HG02840 (cell line): ENCODE results near the gene AOC2.
"Not testable (repeated sequence)": the region's sequence is repeated elsewhere in the genome, so short reads cannot be mapped to it uniquely, and the experiment has no call there.

Experiments
- ATAC-seq: cut with Tn5 transposase; IDR thresholded peaks from one replicate; pipeline ENCODE4 v1.9.1; 2021; ENCODE audit warnings: mild to moderate bottlenecking, moderate library complexity, moderate number of reproducible peaks; ENCODE audit not compliant: unreplicated experiment, low FRiP score

AOC2 gene

GRCh38 chr17:42830971-42831370 is 13.4 kb upstream of the AOC2 start:
- no peak for ATAC-seq

GRCh38 chr17:42832213-42832933 is 12.0 kb upstream of the AOC2 start:
- ATAC-seq = peak; percentile 16

GRCh38 chr17:42832934-42833766 is 11.2 kb upstream of the AOC2 start, which contains the start of gene PSME3:
Gene PSME3, plus strand, starts transcription at chr17:42833397. Its CDS starts 235 bp downstream, at chr17:42833632.
- peak; percentile 86 for ATAC-seq

- no peak for ATAC-seq
Observed at GRCh38 chr17:42833767-42834422, 10.5 kb upstream of the AOC2 start.

- ATAC-seq = no peak
Observed at GRCh38 chr17:42835732-42836131, 8.6 kb upstream of the AOC2 start.

GRCh38 chr17:42841975-42842685 is 2.2 kb upstream of the AOC2 start:
- ATAC-seq = no peak

GRCh38 chr17:42843358-42843934 is 934 bp upstream of the AOC2 start:
- no peak for ATAC-seq

- no peak for ATAC-seq
Observed at GRCh38 chr17:42844761-42845555, 578 bp downstream of the AOC2 start.

GRCh38 chr17:42845556-42845917 is 1.2 kb downstream of the AOC2 start:
- no peak for ATAC-seq

- no peak for ATAC-seq
Observed at GRCh38 chr17:42845918-42846593, 1.7 kb downstream of the AOC2 start.

GRCh38 chr17:42846594-42847280 is 2.4 kb downstream of the AOC2 start:
- ATAC-seq = no peak

- no peak for ATAC-seq
Observed at GRCh38 chr17:42848093-42848492, 3.7 kb downstream of the AOC2 start.

GRCh38 chr17:42849031-42849430 is 4.7 kb downstream of the AOC2 start:
- ATAC-seq = no peak

GRCh38 chr17:42849451-42850181 is 5.2 kb downstream of the AOC2 start:
- no peak for ATAC-seq

- ATAC-seq = no peak
Observed at GRCh38 chr17:42850954-42851353, 6.6 kb downstream of the AOC2 start, which contains the start of gene AOC3. Gene AOC3, plus strand, starts transcription at chr17:42851199. Its CDS starts 145 bp downstream, at chr17:42851344.

GRCh38 chr17:42851371-42852240 is 7.2 kb downstream of the AOC2 start:
- ATAC-seq = not testable (repeated sequence)

- ATAC-seq = no peak
Observed at GRCh38 chr17:42852351-42852750, 8.0 kb downstream of the AOC2 start.
